CD8-positive, alpha-beta memory T cell (primary cell): ENCODE measurements around the gene FRMD4A. TPM values are rescaled to one million over a fixed set of nuclear protein-coding genes. Genes with fewer than 3 reads are reported as not detected.

ENCODE experiments used
- CTCF ChIA-PET: fragments of 350-600 bp; sonication (Branson Sonifier 250); formaldehyde crosslinking; loops from one replicate; lab custom pipeline; 2021; ENCODE audit warnings: antibody characterized with exemption; lab: Charles Lee
- POLR2A ChIA-PET: fragments of 350-600 bp; sonication (Branson Sonifier 250); formaldehyde crosslinking; loops from one replicate; lab custom pipeline; 2021; ENCODE audit warnings: antibody characterized with exemption; lab: Charles Lee
- DNase-seq, 5 donors: peaks; one replicate each; pipeline versions ENCODE4 v3.0.0 to v3.0.0-alpha.2; 2020 to 2022; ENCODE audit warnings: mixed read lengths in 1 of 5
- H3K27ac ChIP-seq: one replicate; pipeline ENCODE4 v1.7.0; 2013; ENCODE audit warnings: low read depth, mild to moderate bottlenecking, low read length, moderate library complexity
- H3K27me3 ChIP-seq: 2 replicates; pipeline ENCODE4 v1.7.0; 2013; ENCODE audit warnings: low read length, mild to moderate bottlenecking; ENCODE audit not compliant: insufficient read depth, poor library complexity, severe bottlenecking
- H3K36me3 ChIP-seq: 2 replicates; pipeline ENCODE4 v1.7.0; 2013; ENCODE audit warnings: mild to moderate bottlenecking, low read length, moderate library complexity; ENCODE audit not compliant: insufficient read depth
- H3K4me1 ChIP-seq: 2 replicates; pipeline ENCODE4 v1.7.0; 2013; ENCODE audit warnings: mild to moderate bottlenecking, low read length, moderate library complexity; ENCODE audit not compliant: insufficient read depth
- H3K4me3 ChIP-seq: 2 replicates; pipeline ENCODE4 v1.7.0; 2013; ENCODE audit warnings: mild to moderate bottlenecking, low read length
- H3K9me3 ChIP-seq: 2 replicates; pipeline ENCODE4 v1.7.0; 2013; ENCODE audit warnings: mild to moderate bottlenecking, low read length
- H3K27ac Mint-ChIP-seq, 8 donors: one replicate each; pipeline ENCODE4 v1.8.0; 2020 to 2021; ENCODE audit warnings: mixed read lengths in 8 of 8, mild to moderate bottlenecking in 6 of 8, inconsistent platforms in 3 of 8, moderate library complexity in 3 of 8
- H3K27me3 Mint-ChIP-seq, 2 donors: one replicate each; pipeline ENCODE4 v1.8.0; 2020 to 2021; ENCODE audit warnings: mixed read lengths in 2 of 2, mild to moderate bottlenecking in 1 of 2, moderate library complexity in 1 of 2
- H3K36me3 Mint-ChIP-seq, 3 donors: one replicate each; pipeline ENCODE4 v1.8.0; 2020 to 2021; ENCODE audit warnings: mixed read lengths in 3 of 3, inconsistent platforms in 1 of 3, mild to moderate bottlenecking in 1 of 3
- H3K4me1 Mint-ChIP-seq, 3 donors: one replicate each; pipeline ENCODE4 v1.8.0; 2020 to 2021; ENCODE audit warnings: mixed read lengths in 3 of 3, inconsistent platforms in 1 of 3, mild to moderate bottlenecking in 1 of 3
- H3K4me3 Mint-ChIP-seq, 7 donors: one replicate each; pipeline ENCODE4 v1.8.0; 2020 to 2021; ENCODE audit warnings: mixed read lengths in 7 of 7, mild to moderate bottlenecking in 6 of 7, moderate library complexity in 4 of 7, inconsistent platforms in 2 of 7
- H3K9me3 Mint-ChIP-seq, 5 donors: one replicate each; pipeline ENCODE4 v1.8.0; 2020 to 2022; ENCODE audit warnings: mixed read lengths in 5 of 5, mild to moderate bottlenecking in 3 of 5, moderate library complexity in 2 of 5, inconsistent platforms in 1 of 5
- polyA plus RNA-seq: library from polyadenylated mRNA; unstranded; fragments of 300-500 nt; fragmentation: Illumina TruSeq; gene quantifications from one replicate; pipeline ENCODE4 v1.2.3, GENCODE V29; 2021
- total RNA-seq, 2 experiments: library from RNA; stranded (reverse); gene quantifications; one replicate each; pipeline ENCODE4 v1.2.3, GENCODE V29; 2021

FRMD4A gene
- total and polyA plus RNA-seq, 3 experiments from 2014 or later = 0.21 to 2.7 (median 2.1) TPM

GRCh38 chr10:13994932-13995331, 335.8 kb downstream of the FRMD4A start:
- no peaks in the 10 kb centered on the region for H3K27me3 ChIP-seq
- H3K27me3 Mint-ChIP-seq = peaks cover 0 to 5% of the 10 kb centered on the region in 2 donors

GRCh38 chr10:13993673-13994089, 337.0 kb downstream of the FRMD4A start:
- POLR2A ChIA-PET = no interaction called here
- CTCF ChIA-PET = no interaction called here
- Mint-ChIP-seq H3K27ac (peak overlapping the region in 1 of 8 donors; percentile 16), H3K27me3 (peaks cover 0 to 5% of the 10 kb centered on the region in 2 donors), H3K9me3 (no peaks in the 10 kb centered on the region), H3K4me3 (no peak overlapping the region), H3K4me1 (peaks cover 5 to 11% (median 9%) of the 10 kb centered on the region in 3 donors), H3K36me3 (no peaks in the 10 kb centered on the region)
- Histone ChIP-seq H3K36me3 (no peaks in the 10 kb centered on the region), H3K4me3 (no peak overlapping the region), H3K27ac (no peak overlapping the region), H3K9me3 (no peaks in the 10 kb centered on the region), H3K27me3 (no peaks in the 10 kb centered on the region), H3K4me1 (no peaks in the 10 kb centered on the region)
- no peak for DNase-seq

More at GRCh38 chr10:13994932-13995331, 335.8 kb downstream of the FRMD4A start:
- CTCF ChIA-PET = no interaction called here
- H3K9me3 ChIP-seq = no peaks in the 10 kb centered on the region
- Mint-ChIP-seq H3K36me3 (no peaks in the 10 kb centered on the region), H3K4me3 (no peak overlapping the region), H3K27ac (no peak overlapping the region), H3K4me1 (peaks cover 5 to 11% (median 9%) of the 10 kb centered on the region in 3 donors), H3K9me3 (no peaks in the 10 kb centered on the region)
- no peak overlapping the region for H3K4me3 ChIP-seq
- no peaks in the 10 kb centered on the region for H3K36me3 ChIP-seq
- POLR2A ChIA-PET = no interaction called here
- no peak for DNase-seq
- no peak overlapping the region for H3K27ac ChIP-seq
- H3K4me1 ChIP-seq = no peaks in the 10 kb centered on the region

GRCh38 chr10:13993169-13993568, 337.6 kb downstream of the FRMD4A start:
- H3K9me3 ChIP-seq = no peaks in the 10 kb centered on the region
- Mint-ChIP-seq H3K27ac (no peak overlapping the region), H3K36me3 (no peaks in the 10 kb centered on the region), H3K27me3 (peaks cover 0 to 2% of the 10 kb centered on the region in 2 donors), H3K4me1 (peaks cover 5 to 11% (median 9%) of the 10 kb centered on the region in 3 donors), H3K4me3 (no peak overlapping the region), H3K9me3 (no peaks in the 10 kb centered on the region)
- H3K4me3 ChIP-seq = no peak overlapping the region
- no peak for DNase-seq
- ChIA-PET POLR2A (no interaction called here), CTCF (no interaction called here)
- no peak overlapping the region for H3K27ac ChIP-seq
- H3K27me3 ChIP-seq = no peaks in the 10 kb centered on the region
- H3K36me3 ChIP-seq = no peaks in the 10 kb centered on the region
- no peaks in the 10 kb centered on the region for H3K4me1 ChIP-seq

GRCh38 chr10:13991353-13991752, 339.4 kb downstream of the FRMD4A start:
- H3K27ac Mint-ChIP-seq = no peak overlapping the region
- Histone ChIP-seq H3K36me3 (no peaks in the 10 kb centered on the region), H3K4me3 (no peak overlapping the region), H3K4me1 (no peaks in the 10 kb centered on the region), H3K27ac (no peak overlapping the region), H3K9me3 (no peaks in the 10 kb centered on the region), H3K27me3 (no peaks in the 10 kb centered on the region)
- POLR2A ChIA-PET = no interaction called here
- no peak overlapping the region for H3K4me3 Mint-ChIP-seq
- H3K36me3 Mint-ChIP-seq = peaks cover 0 to 3% (median 0%) of the 10 kb centered on the region in 3 donors
- H3K9me3 Mint-ChIP-seq = no peaks in the 10 kb centered on the region
- CTCF ChIA-PET = no interaction called here
- H3K27me3 Mint-ChIP-seq = no peaks in the 10 kb centered on the region
- DNase-seq = no peak
- H3K4me1 Mint-ChIP-seq = peaks cover 11 to 17% (median 15%) of the 10 kb centered on the region in 3 donors

- ChIA-PET CTCF (no interaction called here), POLR2A (no interaction called here)
- Histone ChIP-seq H3K27ac (no peak overlapping the region), H3K4me1 (no peaks in the 10 kb centered on the region), H3K9me3 (no peaks in the 10 kb centered on the region), H3K4me3 (no peak overlapping the region), H3K27me3 (no peaks in the 10 kb centered on the region), H3K36me3 (no peaks in the 10 kb centered on the region)
- Mint-ChIP-seq H3K4me3 (no peak overlapping the region), H3K9me3 (no peaks in the 10 kb centered on the region), H3K4me1 (peaks cover 11 to 17% (median 15%) of the 10 kb centered on the region in 3 donors), H3K36me3 (peaks cover 0 to 3% (median 0%) of the 10 kb centered on the region in 3 donors), H3K27me3 (no peaks in the 10 kb centered on the region), H3K27ac (no peak overlapping the region)
- DNase-seq = no peak
These were observed 339.8 kb downstream of the FRMD4A start for GRCh38 chr10:13990946-13991345.

GRCh38 chr10:13990392-13990805, 340.3 kb downstream of the FRMD4A start:
- Mint-ChIP-seq H3K27me3 (no peaks in the 10 kb centered on the region), H3K4me3 (no peak overlapping the region), H3K9me3 (no peaks in the 10 kb centered on the region), H3K27ac (no peak overlapping the region), H3K36me3 (peaks cover 0 to 3% (median 0%) of the 10 kb centered on the region in 3 donors), H3K4me1 (peaks cover 11 to 17% (median 15%) of the 10 kb centered on the region in 3 donors)
- no peak for DNase-seq
- H3K27me3 ChIP-seq = no peaks in the 10 kb centered on the region
- ChIA-PET POLR2A (no interaction called here), CTCF (no interaction called here)
- H3K27ac ChIP-seq = no peak overlapping the region
- no peak overlapping the region for H3K4me3 ChIP-seq
- no peaks in the 10 kb centered on the region for H3K9me3 ChIP-seq
- no peaks in the 10 kb centered on the region for H3K4me1 ChIP-seq
- no peaks in the 10 kb centered on the region for H3K36me3 ChIP-seq

- Mint-ChIP-seq H3K36me3 (peaks cover 0 to 3% (median 0%) of the 10 kb centered on the region in 3 donors), H3K4me3 (no peak overlapping the region), H3K4me1 (peaks cover 11 to 17% (median 15%) of the 10 kb centered on the region in 3 donors), H3K9me3 (no peaks in the 10 kb centered on the region), H3K27ac (peak overlapping the region in 1 of 8 donors; percentile 33), H3K27me3 (no peaks in the 10 kb centered on the region)
- POLR2A ChIA-PET = no interaction called here
- Histone ChIP-seq H3K4me3 (no peak overlapping the region), H3K27ac (no peak overlapping the region), H3K9me3 (no peaks in the 10 kb centered on the region), H3K36me3 (no peaks in the 10 kb centered on the region), H3K4me1 (no peaks in the 10 kb centered on the region), H3K27me3 (no peaks in the 10 kb centered on the region)
- no peak for DNase-seq
- CTCF ChIA-PET = no interaction called here
These were observed 341.1 kb downstream of the FRMD4A start for GRCh38 chr10:13989616-13990015.

GRCh38 chr10:13987446-13987845, 343.3 kb downstream of the FRMD4A start:
- no peak overlapping the region for H3K4me3 Mint-ChIP-seq
- Histone ChIP-seq H3K9me3 (no peaks in the 10 kb centered on the region), H3K27ac (no peak overlapping the region), H3K4me3 (no peak overlapping the region), H3K27me3 (no peaks in the 10 kb centered on the region), H3K4me1 (no peaks in the 10 kb centered on the region), H3K36me3 (no peaks in the 10 kb centered on the region)
- CTCF ChIA-PET = no interaction called here
- peaks cover 6% of the 10 kb centered on the region in 3 donors for H3K4me1 Mint-ChIP-seq
- peak overlapping the region in 3 of 8 donors; percentile 4 to 62 (median 13) for H3K27ac Mint-ChIP-seq
- H3K9me3 Mint-ChIP-seq = no peaks in the 10 kb centered on the region
- H3K27me3 Mint-ChIP-seq = peaks cover 0 to 2% of the 10 kb centered on the region in 2 donors
- H3K36me3 Mint-ChIP-seq = peaks cover 0 to 3% (median 0%) of the 10 kb centered on the region in 3 donors
- POLR2A ChIA-PET = no interaction called here
- no peak for DNase-seq
